Kidney (tissue), 14 donors: ENCODE data around the gene SRRM4. TPM values are rescaled to one million over a fixed set of nuclear protein-coding genes. Genes with fewer than 3 reads are reported as not detected.
A peak's percentile ranks its signal among the peaks of the same experiment; 100 is the strongest.

Experiments
- DNase-seq, 5 donors: peaks; one replicate each; pipeline ENCODE4 v3.0.0-alpha.2; 2013 to 2020
- FAIRE-seq: peaks from 2 replicates; lab custom pipeline; 2012; peaks lifted over from hg19 to GRCh38; lab: Jason Lieb, UNC
- H3K27ac ChIP-seq, 2 donors: one replicate each; pipeline ENCODE4 v1.7.0; 2013; ENCODE audit warnings: low read depth in 2 of 2, low read length in 2 of 2, inconsistent platforms in 1 of 2
- H3K27me3 ChIP-seq: one replicate; pipeline ENCODE4 v1.7.1; 2013; ENCODE audit warnings: low read length, inconsistent platforms; ENCODE audit not compliant: control insufficient read depth, insufficient read depth
- H3K36me3 ChIP-seq, 3 donors: one replicate each; pipeline versions ENCODE4 v1.7.0 to v1.7.1; 2013; ENCODE audit warnings: low read length in 3 of 3, control low read depth in 1 of 3, inconsistent platforms in 1 of 3; ENCODE audit not compliant: insufficient read depth in 3 of 3, control insufficient read depth in 2 of 3
- H3K4me1 ChIP-seq, 3 donors: one replicate each; pipeline versions ENCODE4 v1.7.0 to v1.7.1; 2013; ENCODE audit warnings: low read length in 3 of 3, inconsistent platforms in 1 of 3, low read depth in 1 of 3; ENCODE audit not compliant: control insufficient read depth in 2 of 3, insufficient read depth in 2 of 3
- H3K4me3 ChIP-seq, 3 donors: one replicate each; pipeline versions ENCODE4 v1.7.0 to v1.8.1; 2013; ENCODE audit warnings: low read length in 3 of 3, control low read depth in 1 of 3, inconsistent platforms in 1 of 3
- H3K9ac ChIP-seq, 3 donors: one replicate each; pipeline versions ENCODE4 v1.7.0 to v1.7.1; 2013; ENCODE audit warnings: low read length in 3 of 3, control low read depth in 1 of 3, inconsistent platforms in 1 of 3
- H3K9me3 ChIP-seq, 3 donors: one replicate each; pipeline versions ENCODE4 v1.7.0 to v1.7.1; 2013; ENCODE audit warnings: low read length in 3 of 3, control low read depth in 1 of 3, inconsistent platforms in 1 of 3; ENCODE audit not compliant: control insufficient read depth in 2 of 3, insufficient read depth in 1 of 3
- intact Hi-C: fragments of 100-400 bp; cut with DNase I; formaldehyde crosslinking; loops from one replicate; pipeline ENCODE4 v1.11.1; 2022
- polyA plus RNA-seq: library from polyadenylated mRNA; stranded (reverse); fragments of 350-450 nt; fragmentation: Illumina TruSeq; extraction: RNeasy Lipid Tissue Mini Kit (QIAGEN cat#74804); gene quantifications from one replicate; pipeline ENCODE4 v1.2.3, GENCODE V29; 2014; ENCODE audit warnings: low read depth, low replicate concordance; ENCODE audit not compliant: insufficient read depth
- total RNA-seq: library from RNA; stranded (reverse); fragmentation: NEBNext Ultra II Directional; extraction: Animal tissue kit (Norgen Biotek cat#: 25700); gene quantifications from one replicate; pipeline ENCODE4 v1.2.1, GENCODE V29; 2021
- TF ChIP-seq, protein P1 (sequence below): IDR thresholded peaks from 3 replicates; pipeline ENCODE4 v1.5.1; 2012; ENCODE audit warnings: mild to moderate bottlenecking, moderate library complexity, borderline replicate concordance; ENCODE audit not compliant: insufficient read depth; ENCODE audit errors: extremely low read depth
- donor health status: control.
- donor health status: control.
- donor health status: control.
- donor health status: control.
- donor health status: control.
- donor health status: DM: yes; HTN: yes; CAD: no.
- donor health status: Normal renal cell carcinoma (clear cell type).

Gene SRRM4
- total and polyA plus RNA-seq, 2 donors from 2014 or later, result 0.06 to 0.17 TPM

DNA sequence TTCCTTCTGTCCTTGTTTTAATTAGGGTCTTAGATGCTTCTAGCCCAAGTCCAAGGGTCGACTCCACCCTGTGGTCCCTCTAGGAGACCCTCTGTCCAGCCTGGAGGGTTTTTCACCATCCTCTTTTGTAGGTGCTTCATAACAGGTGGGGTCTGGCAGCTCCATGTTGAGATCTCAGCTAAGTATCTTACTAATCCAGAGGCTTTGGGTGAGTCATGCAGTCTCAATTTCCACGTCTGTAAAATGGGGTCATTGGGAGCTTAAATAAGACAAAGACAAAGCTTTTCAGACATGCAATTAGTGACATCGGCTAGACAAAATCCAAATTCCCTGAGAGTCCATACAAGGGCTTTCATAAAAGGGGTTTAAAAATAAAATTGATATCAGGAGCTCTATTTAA, 200.6 kb downstream of the SRRM4 start:
- Histone ChIP-seq H3K9me3 (no peaks in the 10 kb centered on the region), H3K9ac (peak overlapping the region in 1 of 3 donors; percentile 9), H3K4me3 (peak overlapping the region in 2 of 3 donors; percentile 57 to 80), H3K27me3 (no peaks in the 10 kb centered on the region), H3K4me1 (peaks cover 0 to 13% (median 3%) of the 10 kb centered on the region in 3 donors), H3K27ac (peak overlapping the region in 1 of 2 donors; percentile 5), H3K36me3 (no peaks in the 10 kb centered on the region)
- DNase-seq (no peak), FAIRE-seq (no peak)
- TF ChIP-seq, protein P1, sequence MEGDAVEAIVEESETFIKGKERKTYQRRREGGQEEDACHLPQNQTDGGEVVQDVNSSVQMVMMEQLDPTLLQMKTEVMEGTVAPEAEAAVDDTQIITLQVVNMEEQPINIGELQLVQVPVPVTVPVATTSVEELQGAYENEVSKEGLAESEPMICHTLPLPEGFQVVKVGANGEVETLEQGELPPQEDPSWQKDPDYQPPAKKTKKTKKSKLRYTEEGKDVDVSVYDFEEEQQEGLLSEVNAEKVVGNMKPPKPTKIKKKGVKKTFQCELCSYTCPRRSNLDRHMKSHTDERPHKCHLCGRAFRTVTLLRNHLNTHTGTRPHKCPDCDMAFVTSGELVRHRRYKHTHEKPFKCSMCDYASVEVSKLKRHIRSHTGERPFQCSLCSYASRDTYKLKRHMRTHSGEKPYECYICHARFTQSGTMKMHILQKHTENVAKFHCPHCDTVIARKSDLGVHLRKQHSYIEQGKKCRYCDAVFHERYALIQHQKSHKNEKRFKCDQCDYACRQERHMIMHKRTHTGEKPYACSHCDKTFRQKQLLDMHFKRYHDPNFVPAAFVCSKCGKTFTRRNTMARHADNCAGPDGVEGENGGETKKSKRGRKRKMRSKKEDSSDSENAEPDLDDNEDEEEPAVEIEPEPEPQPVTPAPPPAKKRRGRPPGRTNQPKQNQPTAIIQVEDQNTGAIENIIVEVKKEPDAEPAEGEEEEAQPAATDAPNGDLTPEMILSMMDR, result no peak
- intact Hi-C loops, result no loop called here

- Histone ChIP-seq H3K4me3 (peak overlapping the region in 1 of 3 donors; percentile 26), H3K36me3 (no peaks in the 10 kb centered on the region), H3K9ac (no peak overlapping the region), H3K4me1 (peaks cover 0 to 14% (median 3%) of the 10 kb centered on the region in 3 donors), H3K27ac (peak overlapping the region; percentile 7 to 79), H3K27me3 (no peaks in the 10 kb centered on the region), H3K9me3 (no peaks in the 10 kb centered on the region)
- DNase-seq (no peak), FAIRE-seq (no peak)
- intact Hi-C loops, result no loop called here
- TF ChIP-seq, protein P1, result no peak
Observed at GRCh38 chr12:119182701-119183493, 201.6 kb downstream of the SRRM4 start.

- intact Hi-C loops, result no loop called here
- DNase-seq (no peak), FAIRE-seq (no peak)
- H3K36me3 ChIP-seq, result no peaks in the 10 kb centered on the region
- no peaks in the 10 kb centered on the region for H3K27me3 ChIP-seq
- no peak overlapping the region for H3K9ac ChIP-seq
- H3K27ac ChIP-seq, result no peak overlapping the region
- H3K9me3 ChIP-seq, result no peaks in the 10 kb centered on the region
- peaks cover 0 to 16% (median under 1%) of the 10 kb centered on the region in 3 donors for H3K4me1 ChIP-seq
- TF ChIP-seq, protein P1, result no peak
- H3K4me3 ChIP-seq, result peak overlapping the region in 1 of 3 donors; percentile 7
Observed at GRCh38 chr12:119183942-119184695, 202.8 kb downstream of the SRRM4 start.
